Right ventricle myocardium superior (tissue), 1 donor: ENCODE results near the gene METTL21C. TPM values are rescaled to one million over a fixed set of nuclear protein-coding genes. Genes with fewer than 3 reads are reported as not detected.

Source experiments
- ATAC-seq: fragments of 200-7000 bp; cut with Tn5 transposase; one replicate; pipeline ENCODE4 v1.9.1; 2020; ENCODE audit warnings: mild to moderate bottlenecking; ENCODE audit not compliant: poor library complexity
- DNase-seq: peaks from one replicate; pipeline ENCODE4 v3.0.0-alpha.2; 2020
- intact Hi-C: fragments of 100-400 bp; cut with DNase I; formaldehyde crosslinking; loops from one replicate; pipeline ENCODE4 v1.11.2; 2022
- total RNA-seq: library from RNA; stranded (reverse); fragmentation: NEBNext Ultra II Directional; extraction: Animal tissue kit (Norgen Biotek cat#: 25700); gene quantifications from one replicate; pipeline ENCODE4 v1.2.1, GENCODE V29; 2021
- donor health status: DM: no; HTN: yes; CAD: no; lungs with severe emphysema.

METTL21C gene
- total RNA-seq, 1 donor from 2014 or later, result not detected

DNA sequence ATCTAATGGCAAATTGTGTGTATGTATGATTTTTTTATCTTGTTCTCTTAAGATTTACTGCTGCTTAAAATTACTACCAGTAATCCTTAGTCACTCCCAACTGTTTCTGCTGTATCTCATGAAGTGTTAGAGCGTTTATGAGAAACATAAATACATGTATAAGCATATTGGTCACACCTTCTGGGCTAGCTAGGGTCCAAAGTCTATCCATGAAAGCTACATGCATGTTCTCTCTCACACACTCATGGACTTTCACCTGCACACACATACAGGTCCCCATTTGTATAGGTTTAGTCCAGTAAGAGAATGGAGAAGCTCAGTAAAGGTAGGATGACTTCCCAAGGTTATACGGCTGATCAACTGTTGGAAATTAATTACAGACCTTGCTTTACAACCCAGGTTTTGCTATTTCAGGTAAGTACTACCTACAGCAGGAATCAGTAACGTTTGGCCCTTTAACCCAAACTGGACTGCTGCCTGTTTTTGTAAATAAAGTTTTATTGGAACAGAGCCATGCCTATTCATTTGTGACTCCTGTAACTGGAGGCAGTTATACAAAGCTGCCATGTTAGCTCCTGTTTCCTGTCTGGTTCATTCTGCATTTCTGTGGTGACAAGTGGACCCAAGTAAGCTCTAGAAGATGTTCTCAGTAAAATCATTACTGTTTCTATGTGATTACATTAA lies 15.3 kb downstream of the METTL21C start:
- ATAC-seq (no peak), DNase-seq (no peak)
- intact Hi-C loops, result no loop called here

DNA sequence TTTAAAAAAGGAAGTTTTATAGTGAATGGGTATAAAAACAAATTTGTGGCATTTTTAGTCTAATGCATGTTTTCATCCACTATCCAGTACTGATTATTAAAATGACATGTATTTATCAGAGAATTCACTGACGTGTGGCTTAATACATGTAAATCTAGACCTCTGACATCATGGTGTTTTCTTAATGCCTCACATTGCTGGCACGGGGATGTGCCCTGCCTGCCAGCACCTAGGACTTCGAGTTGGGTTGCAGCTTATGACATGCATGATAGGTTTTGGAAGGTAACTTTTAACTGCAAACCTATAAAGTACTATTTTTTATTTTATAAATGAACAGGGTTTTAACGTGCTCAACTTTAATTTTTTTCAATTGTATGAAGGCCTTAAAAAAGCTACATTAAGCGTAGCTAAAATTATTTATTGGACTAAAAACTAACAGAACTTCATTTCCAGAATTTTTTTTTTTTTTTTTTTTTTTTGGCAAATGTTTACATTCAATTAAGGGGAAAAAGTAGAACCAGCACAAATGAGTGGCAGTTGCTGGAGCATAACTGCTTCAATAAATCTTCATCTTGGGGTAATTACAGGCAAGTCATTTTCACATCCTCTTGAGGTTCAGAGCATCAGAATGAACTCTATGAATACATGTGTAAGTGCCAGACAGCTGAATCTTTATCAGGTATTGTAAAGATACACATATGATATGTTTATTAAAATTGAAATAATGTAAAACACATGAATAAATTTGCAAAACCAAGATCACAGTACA lies 16.3 kb downstream of the METTL21C start:
- DNase-seq, result no peak
- no peak for ATAC-seq
- intact Hi-C loops, result no loop called here

DNA sequence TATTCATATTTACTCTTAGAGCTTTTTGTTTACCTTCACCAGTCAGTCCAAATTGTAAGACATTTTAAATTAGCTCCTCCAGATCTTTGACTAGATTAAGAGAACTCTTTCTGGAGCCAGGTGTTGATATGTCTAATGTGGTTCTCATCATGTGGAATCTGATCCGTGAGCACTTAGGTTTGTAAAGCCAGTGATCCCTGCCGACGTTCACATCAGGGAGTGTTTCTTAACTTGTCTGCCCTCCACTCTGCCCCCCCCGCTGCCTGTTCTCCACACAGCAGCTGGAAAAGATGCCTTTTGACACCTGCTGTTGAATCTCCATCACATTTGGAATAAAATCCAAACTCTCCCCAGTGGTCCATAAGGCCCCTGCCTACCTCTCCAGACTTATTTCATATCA lies 17.7 kb downstream of the METTL21C start:
- intact Hi-C loops, result no loop called here
- ATAC-seq, result no peak

DNA sequence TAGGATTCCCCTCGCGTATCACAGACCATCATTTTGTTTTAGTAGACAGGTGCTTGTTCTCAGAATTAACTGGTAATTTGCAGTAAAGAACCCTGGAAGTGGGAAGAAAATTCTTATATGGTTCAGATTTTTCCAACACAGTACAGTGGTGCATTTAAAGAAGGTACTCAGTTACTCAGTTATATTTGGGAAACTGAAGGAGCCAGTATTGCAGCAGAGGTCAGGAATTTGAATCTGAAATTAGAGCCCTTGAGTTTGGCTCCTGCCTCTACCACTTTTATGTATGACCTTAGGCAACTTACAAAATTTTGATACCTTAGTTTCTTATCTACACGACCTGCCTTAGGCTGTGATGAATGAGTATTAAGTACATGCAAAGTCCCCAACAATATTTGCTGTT lies 19.7 kb downstream of the METTL21C start:
- ATAC-seq (peak; percentile 53), DNase-seq (no peak)
- intact Hi-C loops, result no loop called here

More for the DNA sequence above, 17.7 kb downstream of the METTL21C start:
- DNase-seq, result no peak

DNA sequence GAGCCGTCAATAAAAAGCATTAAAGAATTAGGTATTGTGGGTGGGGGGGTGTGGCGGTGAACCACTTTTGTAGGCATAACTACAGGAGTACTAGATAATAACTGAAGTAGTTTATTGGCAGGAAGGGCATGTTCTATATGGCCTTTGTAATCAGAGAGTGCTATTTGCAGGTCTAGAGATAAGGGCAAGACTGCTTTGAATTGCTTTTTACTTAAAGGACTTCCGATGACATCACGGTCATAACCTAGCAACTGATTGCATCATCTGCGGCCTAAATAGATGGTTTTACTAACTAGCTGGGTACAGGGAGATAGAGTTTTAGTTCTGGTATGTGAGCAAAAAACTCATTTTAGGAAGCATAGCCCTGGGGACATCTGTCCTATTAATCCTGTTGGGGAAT lies 24.7 kb downstream of the METTL21C start:
- no peak for DNase-seq
- intact Hi-C loops, result no loop called here
- no peak for ATAC-seq

DNA sequence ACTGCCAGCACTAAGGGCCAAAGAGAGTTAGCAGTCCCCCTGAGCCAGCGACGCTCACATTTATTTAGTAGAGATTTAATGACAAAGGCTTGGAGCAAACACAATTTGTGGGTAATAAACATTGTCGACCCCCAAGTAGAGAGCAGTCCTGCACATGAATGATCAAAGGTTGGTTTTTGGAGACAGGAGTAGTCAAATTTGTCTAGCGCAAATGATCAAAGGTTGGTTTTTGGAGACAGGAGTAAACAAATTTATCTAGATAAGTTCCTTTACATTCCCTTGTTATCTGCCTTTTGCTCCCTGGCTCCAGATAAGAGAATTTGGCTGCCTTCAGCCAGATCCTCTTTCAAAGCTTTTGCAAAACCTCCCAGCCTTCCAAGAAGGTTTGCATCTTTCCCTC lies 26.9 kb downstream of the METTL21C start:
- DNase-seq (no peak), ATAC-seq (no peak)
- intact Hi-C loops, result no loop called here

DNA sequence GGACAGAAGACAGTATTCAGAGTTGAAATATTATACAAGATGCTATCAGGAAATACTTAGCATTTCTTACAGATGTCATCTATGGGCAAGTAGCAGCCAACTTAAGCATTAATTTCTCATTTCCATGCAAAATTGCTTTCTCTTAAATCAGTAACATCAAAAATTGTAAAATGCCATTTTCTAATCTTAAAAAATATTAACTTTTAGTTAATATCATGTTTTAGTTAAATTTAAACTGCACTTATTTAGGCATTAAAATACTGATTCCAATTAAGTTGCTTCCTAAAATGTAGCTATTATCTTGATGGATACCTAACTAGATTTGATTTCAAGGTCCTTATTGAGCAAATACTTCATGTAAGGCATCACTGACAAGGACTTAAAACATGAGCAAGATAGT lies 27.8 kb downstream of the METTL21C start:
- ATAC-seq (no peak), DNase-seq (no peak)
- intact Hi-C loops, result no loop called here

DNA sequence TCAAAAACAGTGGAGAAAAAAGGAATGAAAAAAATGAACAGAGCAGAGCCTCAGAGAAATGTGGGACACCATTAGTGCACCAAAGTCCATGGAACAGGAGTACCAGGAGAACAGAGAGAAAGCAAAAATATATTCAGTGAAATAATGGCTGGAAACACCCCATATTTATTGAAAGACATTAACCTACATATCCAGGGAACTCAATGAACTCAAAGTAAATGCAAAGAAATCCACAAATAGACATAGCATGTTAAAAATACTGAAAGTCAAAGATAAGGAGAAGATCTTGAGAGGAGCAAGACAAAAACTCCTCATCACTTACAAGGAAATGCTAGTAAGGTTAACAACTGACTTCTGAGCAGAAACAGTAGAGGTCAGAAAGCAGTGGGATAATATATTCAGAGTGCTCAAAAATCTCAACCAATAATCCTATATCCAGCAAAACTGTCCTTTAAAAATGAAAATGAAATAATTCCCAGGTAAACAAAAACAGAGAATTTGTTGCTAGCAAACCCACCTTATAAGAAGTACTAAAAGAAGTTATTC lies 35.6 kb downstream of the METTL21C start:
- intact Hi-C loops, result no loop called here
- DNase-seq (no peak), ATAC-seq (no peak)

DNA sequence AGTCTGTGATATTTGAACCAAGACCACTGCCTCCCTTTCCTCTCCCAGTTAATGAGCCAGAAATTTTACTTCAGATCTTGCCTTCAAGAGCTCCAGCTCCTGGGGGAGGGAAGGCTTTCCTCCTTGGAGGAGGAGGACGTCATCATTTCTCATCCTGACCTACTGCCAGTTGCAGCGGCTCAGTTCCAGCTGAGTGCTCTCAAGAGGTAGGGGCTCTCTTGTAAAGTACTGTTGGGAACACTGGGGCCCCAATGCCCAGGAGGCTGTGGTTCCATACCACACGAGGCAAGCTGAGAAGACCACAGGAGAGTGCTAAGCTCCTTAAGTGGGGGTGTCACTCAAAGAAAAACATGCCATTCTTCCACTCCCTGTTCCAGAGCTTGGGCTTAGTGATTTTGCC lies 36.2 kb downstream of the METTL21C start:
- intact Hi-C loops, result no loop called here
- DNase-seq, result no peak
- ATAC-seq, result no peak

DNA sequence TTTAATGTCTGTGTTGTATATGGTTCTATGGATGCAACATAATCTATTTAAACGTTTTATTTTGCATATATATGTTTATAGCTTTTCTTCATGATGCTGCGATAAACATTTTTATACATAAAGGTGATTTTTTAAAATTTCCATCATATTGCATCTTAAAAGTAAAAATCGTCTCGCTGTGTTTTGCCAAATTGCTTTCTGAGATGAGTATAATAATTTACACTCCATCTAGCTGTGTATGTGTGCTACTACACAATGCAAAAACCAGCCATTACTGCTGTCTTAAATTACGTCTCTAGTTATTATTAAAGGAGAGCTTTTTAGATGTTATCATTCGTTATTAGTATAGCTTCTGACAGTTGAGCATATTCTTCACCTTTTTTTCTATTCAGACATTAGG lies 37.2 kb downstream of the METTL21C start:
- no peak for ATAC-seq
- intact Hi-C loops, result no loop called here
- no peak for DNase-seq

DNA sequence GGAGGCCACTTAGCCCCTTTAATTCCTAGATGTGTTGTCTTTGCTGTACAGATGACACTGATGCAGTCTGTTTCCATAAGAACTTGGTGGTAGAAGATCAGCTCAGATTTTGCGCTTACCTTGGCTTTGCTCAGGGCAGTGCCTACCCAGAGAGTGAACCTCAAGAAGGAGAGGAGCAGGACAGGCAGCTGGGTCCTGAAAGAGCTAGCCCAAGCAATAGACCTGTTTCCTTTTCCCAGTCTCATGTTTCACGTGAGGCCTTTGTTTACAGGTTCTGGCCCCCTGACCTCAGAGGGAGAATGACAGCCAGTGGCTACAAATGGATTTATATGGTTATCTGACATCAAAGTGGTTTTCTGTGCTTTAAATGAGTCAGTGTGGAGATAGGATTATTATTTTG lies 40.1 kb downstream of the METTL21C start:
- no peak for ATAC-seq
- intact Hi-C loops, result no loop called here
- DNase-seq, result no peak

DNA sequence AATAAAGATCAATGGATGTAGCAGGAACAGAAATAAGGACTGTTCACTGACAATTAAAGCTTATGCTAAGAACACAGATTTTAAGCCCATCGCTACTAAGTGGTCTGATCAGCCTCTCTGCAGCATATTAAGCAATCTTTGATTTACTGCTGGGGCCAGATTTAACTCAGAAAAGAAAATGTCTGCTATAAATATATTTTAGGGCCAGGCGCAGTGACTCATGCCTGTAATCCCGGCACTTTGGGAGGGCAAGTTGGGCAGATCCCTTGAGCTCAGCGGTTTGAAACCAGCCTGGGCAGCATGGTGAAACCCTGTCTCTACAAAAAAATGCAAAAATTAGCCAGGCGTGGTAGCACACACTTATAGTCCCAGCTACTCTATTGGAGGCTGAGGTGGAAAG lies 43.0 kb downstream of the METTL21C start:
- ATAC-seq (no peak), DNase-seq (no peak)
- intact Hi-C loops, result no loop called here

DNA sequence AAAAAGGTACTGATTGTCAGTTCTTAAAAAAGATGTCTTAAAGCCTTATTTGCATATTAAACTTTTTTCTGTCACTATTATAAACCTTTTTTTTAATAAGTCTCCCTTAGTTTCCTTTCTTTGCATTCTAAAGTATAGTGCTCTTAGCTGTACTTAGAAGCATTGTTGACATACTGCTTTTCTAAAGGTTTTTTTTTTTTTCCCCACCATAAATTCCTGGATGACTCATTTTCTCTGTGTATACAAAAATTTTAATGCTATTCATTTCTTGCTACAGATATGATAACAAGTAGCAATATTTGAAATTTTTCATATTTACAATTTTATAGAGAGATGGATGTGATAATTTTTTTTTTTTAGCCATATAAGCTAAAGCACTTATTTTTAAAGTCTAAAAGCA lies 43.5 kb downstream of the METTL21C start:
- no peak for ATAC-seq
- no peak for DNase-seq
- intact Hi-C loops, result no loop called here

DNA sequence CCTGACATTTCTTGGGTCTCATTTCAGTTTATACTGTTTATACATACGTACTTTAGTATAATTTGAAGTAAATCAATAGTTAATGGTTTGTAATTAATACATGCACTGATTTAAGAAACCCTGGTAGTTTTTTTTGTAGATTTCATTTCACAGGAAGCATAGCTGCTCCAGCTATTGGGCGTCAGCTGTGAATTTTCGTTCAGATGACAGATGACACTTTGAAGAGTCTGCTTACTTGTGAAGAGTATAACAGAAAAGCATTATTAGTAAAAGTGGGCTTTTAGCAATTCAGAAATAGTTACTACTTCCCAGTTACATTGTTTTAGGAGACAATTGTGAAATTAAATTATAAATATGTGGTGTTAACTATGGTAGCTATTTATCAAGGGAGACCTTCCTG lies 44.4 kb downstream of the METTL21C start:
- no peak for DNase-seq
- intact Hi-C loops, result no loop called here
- ATAC-seq, result no peak

DNA sequence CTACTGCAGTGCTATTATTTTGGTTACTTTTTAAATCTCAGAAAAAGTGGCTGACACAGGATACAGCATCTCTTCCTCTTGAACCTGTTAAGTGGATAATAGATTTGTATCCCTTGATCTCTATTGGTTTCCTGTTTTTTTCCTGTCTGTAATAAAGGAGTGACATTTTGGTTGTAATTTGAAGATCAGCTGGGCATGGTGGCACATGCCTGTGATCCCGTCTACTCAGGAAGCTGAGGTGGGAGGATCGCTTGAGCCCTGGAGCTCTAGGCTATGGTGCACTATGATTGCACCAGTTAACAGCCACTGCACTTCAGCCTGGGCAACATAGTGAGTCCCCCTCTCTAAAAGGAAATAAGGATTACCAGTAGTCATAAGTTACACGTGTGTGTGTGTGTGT lies 46.8 kb downstream of the METTL21C start:
- DNase-seq (no peak), ATAC-seq (no peak)
- intact Hi-C loops, result no loop called here

DNA sequence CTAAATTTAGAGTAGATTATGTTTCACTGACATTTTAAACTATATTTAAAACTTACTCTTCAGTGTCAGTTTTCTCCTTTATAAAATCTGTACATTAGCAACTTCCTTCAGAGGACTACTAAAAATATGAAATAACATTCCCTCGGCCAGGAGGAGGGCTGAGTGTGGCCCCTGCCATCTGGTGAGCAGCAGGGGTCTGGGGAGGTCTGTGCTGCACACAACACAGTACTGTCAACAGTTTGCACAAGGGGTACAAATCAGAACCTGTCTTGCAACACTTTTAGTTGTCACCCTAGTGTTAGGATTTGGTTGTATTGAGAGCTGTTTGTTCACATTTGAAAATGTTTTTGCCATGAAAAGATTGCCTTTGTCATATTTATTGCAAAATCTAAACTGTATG lies 49.1 kb downstream of the METTL21C start:
- intact Hi-C loops, result no loop called here
- ATAC-seq (no peak), DNase-seq (no peak)

DNA sequence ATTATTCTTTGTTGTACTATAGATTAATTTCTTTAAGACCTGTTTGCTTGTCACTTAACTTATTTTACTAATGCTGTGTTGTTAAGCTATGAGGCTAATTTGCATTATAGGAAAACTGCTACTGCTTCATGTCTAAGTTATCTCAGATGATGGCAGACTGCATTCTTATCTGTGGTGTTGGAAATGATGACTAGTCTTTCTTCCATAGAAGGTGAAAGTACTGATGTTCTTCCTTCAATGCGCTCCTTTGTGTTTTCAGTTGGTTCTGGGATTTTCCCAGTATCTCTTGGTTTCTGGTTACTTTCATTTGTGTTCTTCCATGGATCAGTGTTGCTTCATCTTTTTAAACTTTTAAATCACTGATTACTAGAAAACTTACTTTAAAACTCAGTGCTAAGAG lies 51.2 kb downstream of the METTL21C start:
- ATAC-seq (no peak), DNase-seq (no peak)
- intact Hi-C loops, result no loop called here

DNA sequence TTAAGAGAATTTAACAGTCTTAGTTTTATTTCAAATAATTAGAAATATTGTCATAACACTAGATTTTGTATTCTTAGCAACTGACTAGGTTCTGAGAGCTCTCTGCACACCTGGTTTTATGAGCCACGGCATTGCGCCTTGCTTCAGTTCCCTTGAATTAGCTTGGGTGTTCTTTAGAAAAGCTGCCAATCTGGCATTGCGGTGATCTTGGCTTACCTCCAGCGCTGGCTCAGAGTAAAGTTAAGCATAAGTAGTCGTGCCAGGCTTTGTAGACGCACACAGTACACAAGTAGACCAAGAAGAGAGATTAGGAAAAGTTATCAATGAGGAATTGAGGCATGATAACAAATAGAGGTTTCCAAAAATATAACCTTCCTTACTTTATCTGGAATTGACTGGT lies 52.4 kb downstream of the METTL21C start:
- ATAC-seq, result peak; percentile 92
- peak; percentile 66 for DNase-seq
- intact Hi-C loops, result no loop called here

DNA sequence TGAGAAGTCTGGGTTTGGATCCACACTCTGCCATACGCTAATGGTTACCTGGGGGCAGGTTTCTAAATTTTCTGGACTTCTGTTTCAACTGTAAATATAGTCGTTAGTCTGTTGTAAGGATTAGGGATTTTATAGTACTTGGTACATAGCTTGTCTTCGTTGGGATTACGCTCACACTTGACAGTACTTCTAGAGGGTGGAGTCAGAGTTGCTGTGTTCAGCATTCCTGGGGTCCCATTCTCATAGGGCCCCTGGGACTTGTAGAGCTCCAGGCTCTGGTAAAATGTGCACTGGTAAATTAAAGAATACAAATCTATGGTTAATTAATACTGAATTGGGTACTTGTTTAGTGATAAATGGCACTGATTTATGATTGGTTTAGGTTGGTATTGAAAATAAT lies 52.8 kb downstream of the METTL21C start:
- ATAC-seq (no peak), DNase-seq (no peak)
- intact Hi-C loops, result no loop called here

DNA sequence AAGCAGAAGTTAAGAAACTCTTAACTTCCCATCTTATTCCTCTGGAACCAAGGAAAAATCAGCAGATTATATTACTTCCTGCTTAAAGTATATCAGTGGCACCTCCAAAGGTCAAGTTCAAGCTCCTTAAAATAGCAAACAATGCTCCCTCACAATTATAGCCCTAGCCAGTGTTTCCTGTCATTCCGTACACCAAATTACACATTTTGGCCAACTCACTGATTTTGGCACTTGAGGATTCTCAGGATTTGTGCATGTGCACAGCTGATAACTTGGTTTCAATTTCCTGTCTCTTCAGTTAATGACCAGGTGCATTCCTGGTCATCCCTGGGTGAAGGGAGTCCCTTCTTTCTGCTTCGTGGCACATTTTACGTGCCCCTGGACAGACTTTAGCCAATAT lies 56.1 kb downstream of the METTL21C start:
- DNase-seq, result no peak
- ATAC-seq, result no peak
- intact Hi-C loops, result no loop called here
